ENCODE results near the gene SSRP1. TPM values are rescaled to one million over a fixed set of nuclear protein-coding genes. Genes with fewer than 3 reads are reported as not detected.
A peak's percentile ranks its signal among the peaks of the same experiment; 100 is the strongest.
"Not testable (repeated sequence)": the region's sequence is repeated elsewhere in the genome, so short reads cannot be mapped to it uniquely, and the experiment has no call there.

The SSRP1 gene
- total and polyA plus RNA-seq, 9 of the 15 experiments (the other 6 are each of a cell fraction or from before 2014, with no cell fraction given), result 91.1 to 416 (median 245) TPM

GRCh38 chr11:57338142-57338541 is 2.5 kb upstream of the SSRP1 start, which contains the start of gene P2RX3:
P2RX3 (plus strand) TSS chr11:57338352; CDS start chr11:57338551, 199 bp downstream.
- POLR2A ChIA-PET, result interaction anchor here (0.8 to 1.1 kb wide), 2 partner anchors 27 to 65 kb away, joined by 3 read pairs; no protein-coding TSS in a partner anchor
- BruUV-seq (replicated peaks), result no TSS peak
- CTCF ChIA-PET (ENCODE audit: low intra/inter-chr PET ratio), result no interaction called here

GRCh38 chr11:57336856-57337255 is 1.2 kb upstream of the SSRP1 start:
- BruUV-seq (replicated peaks); CTCF ChIA-PET (ENCODE audit: low intra/inter-chr PET ratio); H3K4me2 ChIP-seq (ENCODE audit: insufficient read depth, low read length); H3K9ac ChIP-seq (ENCODE audit: insufficient read depth in 1 of 2, low read depth in 2 of 2, low read length in 2 of 2); H3K4me3 ChIP-seq; H4K20me1 ChIP-seq (replicated peaks; ENCODE audit: control insufficient read depth, insufficient read depth, low read length); ATAC-seq; FAIRE-seq; H3K9me3 ChIP-seq (replicated peaks; ENCODE audit: control insufficient read depth, insufficient read depth, low read depth, low read length); H3K27me3 ChIP-seq (ENCODE audit: control insufficient read depth in 2 of 2, insufficient read depth in 2 of 2, low read length in 2 of 2); intact Hi-C loops (cut with micrococcal nuclease); in situ Hi-C loops (cut with MboI); DNase-seq (ENCODE audit: extremely low read depth in 1 of 4, low spot score in 3 of 4); H3K9me1 ChIP-seq (ENCODE audit: control insufficient read depth, insufficient read depth, low read length); H3K27ac ChIP-seq (ENCODE audit: extremely low read depth, low read depth, low read length): not testable (repeated sequence)
- POLR2A ChIA-PET, result interaction anchor here (3.0 kb wide), 1 partner anchor 11 kb away, joined by 28 read pairs; the partner anchor contains the start of gene TNKS1BP1
- 82% methylated on average over 6 of the region's 6 CpGs for WGBS (ENCODE audit: insufficient coverage, low coverage, missing lambda C conversion rate)
- Histone ChIP-seq H3K4me1 (replicated peaks in 1 of 2; ENCODE audit: control insufficient read depth in 2 of 2, insufficient read depth in 2 of 2, low read length in 2 of 2) (peaks cover 10 to 23% of the 10 kb centered on the region in 2 experiments; a peak in 4 of 5 replicates), H2AFZ (ENCODE audit: low read depth, low read length) (peak overlapping the region; percentile 99), H3K79me2 (ENCODE audit: control insufficient read depth, insufficient read depth, low read length) (peaks cover 40% of the 10 kb centered on the region), H3K36me3 (ENCODE audit: control insufficient read depth, insufficient read depth, low read length) (peaks cover 29% of the 10 kb centered on the region)

More at GRCh38 chr11:57338142-57338541, 2.5 kb upstream of the SSRP1 start, which contains the start of gene P2RX3:
- DNase-seq (ENCODE audit: extremely low read depth in 1 of 4, low spot score in 3 of 4), result no peak
- intact Hi-C loops (cut with micrococcal nuclease), result no loop called here
- Histone ChIP-seq H4K20me1 (replicated peaks; ENCODE audit: control insufficient read depth, insufficient read depth, low read length) (no peaks in the 10 kb centered on the region), H3K27ac (ENCODE audit: extremely low read depth, low read depth, low read length) (no peak within 1 kb of the TSS), H2AFZ (ENCODE audit: low read depth, low read length) (0 out of 2 replicates have a peak within 1 kb of the TSS, but pooled peaks have one; percentile 22), H3K4me1 (replicated peaks in 1 of 2; ENCODE audit: control insufficient read depth in 2 of 2, insufficient read depth in 2 of 2, low read length in 2 of 2) (peaks cover 13 to 23% of the 10 kb centered on the region in 2 experiments; a peak in 4 of 5 replicates), H3K4me3 (no peak within 1 kb of the TSS), H3K9me1 (ENCODE audit: control insufficient read depth, insufficient read depth, low read length) (no peaks in the 10 kb centered on the region), H3K9ac (ENCODE audit: insufficient read depth in 1 of 2, low read depth in 2 of 2, low read length in 2 of 2) (peak within 1 kb of the TSS in 1 of 2 experiments; percentile 42; a peak in 1 of 4 replicates), H3K79me2 (ENCODE audit: control insufficient read depth, insufficient read depth, low read length) (peaks cover 31% of the 10 kb centered on the region), H3K27me3 (ENCODE audit: control insufficient read depth in 2 of 2, insufficient read depth in 2 of 2, low read length in 2 of 2) (no peaks in the 10 kb centered on the region; a peak in 2 of 5 replicates), H3K4me2 (ENCODE audit: insufficient read depth, low read length) (no peak within 1 kb of the TSS), H3K9me3 (replicated peaks; ENCODE audit: control insufficient read depth, insufficient read depth, low read depth, low read length) (no peaks in the 10 kb centered on the region), H3K36me3 (ENCODE audit: control insufficient read depth, insufficient read depth, low read length) (peaks cover 16% of the 10 kb centered on the region)
- in situ Hi-C loops (cut with MboI), result no loop called here
- TF ChIP-seq ZFP91 (CRISPR knock-in tag; IDR thresholded peaks at IDR 0.05) (peak; percentile 77; the same call in 1 of the 2 replicates), ZNF121 (CRISPR knock-in tag; conservative IDR thresholded peaks at IDR 0.05) (no peak), HSF4 (CRISPR knock-in tag; IDR thresholded peaks at IDR 0.05; ENCODE audit: borderline replicate concordance) (no peak), RUNX1 (IDR thresholded peaks at IDR 0.05; ENCODE audit: low read depth) (no peak), ZNF436 (CRISPR knock-in tag; IDR thresholded peaks at IDR 0.05) (no peak), CAMTA2 (CRISPR knock-in tag; conservative IDR thresholded peaks at IDR 0.05) (no peak)
- no peak for ATAC-seq
- no peak for FAIRE-seq
- WGBS (ENCODE audit: insufficient coverage, low coverage, missing lambda C conversion rate), result 4% methylated on average over 4 of the region's 4 CpGs

Data from K562 (cell line).